Glutamatergic neuron (in vitro differentiated cells): ENCODE measurements around the gene TIGD3. TPM values are rescaled to one million over a fixed set of nuclear protein-coding genes. Genes with fewer than 3 reads are reported as not detected.

ENCODE experiments used
- DNase-seq: peaks from one replicate; pipeline ENCODE4 v3.0.0; 2022
- H3K27ac Mint-ChIP-seq: one replicate; pipeline ENCODE4 v1.8.0; 2020; ENCODE audit warnings: mild to moderate bottlenecking, mixed read lengths, inconsistent platforms; ENCODE audit not compliant: unreplicated experiment
- H3K27me3 Mint-ChIP-seq: one replicate; pipeline ENCODE4 v1.8.0; 2020; ENCODE audit warnings: mild to moderate bottlenecking, moderate library complexity, mixed read lengths, inconsistent platforms; ENCODE audit not compliant: unreplicated experiment
- H3K36me3 Mint-ChIP-seq: one replicate; pipeline ENCODE4 v1.8.0; 2020; ENCODE audit warnings: mild to moderate bottlenecking, mixed read lengths, inconsistent platforms; ENCODE audit not compliant: unreplicated experiment
- H3K4me1 Mint-ChIP-seq: one replicate; pipeline ENCODE4 v1.8.0; 2020; ENCODE audit warnings: mild to moderate bottlenecking, low read depth, mixed read lengths, inconsistent platforms; ENCODE audit not compliant: unreplicated experiment
- H3K4me3 Mint-ChIP-seq: one replicate; pipeline ENCODE4 v1.8.0; 2020; ENCODE audit warnings: mild to moderate bottlenecking, mixed read lengths, inconsistent platforms; ENCODE audit not compliant: unreplicated experiment
- H3K9me3 Mint-ChIP-seq: one replicate; pipeline ENCODE4 v1.8.0; 2020; ENCODE audit warnings: mild to moderate bottlenecking, moderate library complexity, mixed read lengths, inconsistent platforms; ENCODE audit not compliant: unreplicated experiment
- total RNA-seq: library from RNA; stranded (reverse); fragmentation: NEBNext Ultra II Directional; extraction: Animal tissue kit (Norgen Biotek cat#: 25700); gene quantifications from one replicate; pipeline ENCODE4 v1.2.1, GENCODE V29; 2021; ENCODE audit not compliant: unreplicated experiment
- TF ChIP-seq, protein P1 (sequence below): fragments of 200-600 bp; sonication (generic); IDR thresholded peaks from one replicate; pipeline ENCODE4 v1.5.0; 2021; ENCODE audit not compliant: partially characterized antibody, unreplicated experiment

The TIGD3 gene
- total RNA-seq, 1 donor from 2014 or later: 3.8 TPM

DNA sequence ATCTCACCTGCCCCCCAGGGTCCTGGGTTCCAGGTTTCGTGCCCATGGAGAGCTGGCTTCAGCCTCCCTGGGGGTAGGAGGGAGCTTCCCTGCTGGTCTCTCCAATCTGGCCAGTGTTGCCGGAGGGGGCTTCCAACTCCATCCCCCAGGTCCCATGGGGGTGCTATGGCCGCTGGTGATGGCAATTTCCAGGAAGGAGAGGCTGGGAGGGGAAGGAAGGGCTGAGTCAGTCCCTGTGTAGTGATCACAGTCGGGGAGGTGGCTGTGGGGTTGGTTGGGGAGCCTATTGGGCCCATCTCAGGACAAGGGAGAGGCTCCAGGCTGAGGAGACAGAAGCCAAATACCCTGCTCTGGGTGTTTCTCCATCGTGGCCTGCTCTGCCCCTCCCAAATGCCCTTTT lies 45.5 kb upstream of the TIGD3 start:
- Mint-ChIP-seq H3K27ac (no peak overlapping the region), H3K4me3 (no peak overlapping the region), H3K36me3 (no peaks in the 10 kb centered on the region), H3K9me3 (peaks cover 1% of the 10 kb centered on the region), H3K27me3 (peaks cover 11% of the 10 kb centered on the region), H3K4me1 (peaks cover 22% of the 10 kb centered on the region)
- TF ChIP-seq, protein P1, sequence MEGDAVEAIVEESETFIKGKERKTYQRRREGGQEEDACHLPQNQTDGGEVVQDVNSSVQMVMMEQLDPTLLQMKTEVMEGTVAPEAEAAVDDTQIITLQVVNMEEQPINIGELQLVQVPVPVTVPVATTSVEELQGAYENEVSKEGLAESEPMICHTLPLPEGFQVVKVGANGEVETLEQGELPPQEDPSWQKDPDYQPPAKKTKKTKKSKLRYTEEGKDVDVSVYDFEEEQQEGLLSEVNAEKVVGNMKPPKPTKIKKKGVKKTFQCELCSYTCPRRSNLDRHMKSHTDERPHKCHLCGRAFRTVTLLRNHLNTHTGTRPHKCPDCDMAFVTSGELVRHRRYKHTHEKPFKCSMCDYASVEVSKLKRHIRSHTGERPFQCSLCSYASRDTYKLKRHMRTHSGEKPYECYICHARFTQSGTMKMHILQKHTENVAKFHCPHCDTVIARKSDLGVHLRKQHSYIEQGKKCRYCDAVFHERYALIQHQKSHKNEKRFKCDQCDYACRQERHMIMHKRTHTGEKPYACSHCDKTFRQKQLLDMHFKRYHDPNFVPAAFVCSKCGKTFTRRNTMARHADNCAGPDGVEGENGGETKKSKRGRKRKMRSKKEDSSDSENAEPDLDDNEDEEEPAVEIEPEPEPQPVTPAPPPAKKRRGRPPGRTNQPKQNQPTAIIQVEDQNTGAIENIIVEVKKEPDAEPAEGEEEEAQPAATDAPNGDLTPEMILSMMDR: no peak
- DNase-seq: peak; percentile 48

DNA sequence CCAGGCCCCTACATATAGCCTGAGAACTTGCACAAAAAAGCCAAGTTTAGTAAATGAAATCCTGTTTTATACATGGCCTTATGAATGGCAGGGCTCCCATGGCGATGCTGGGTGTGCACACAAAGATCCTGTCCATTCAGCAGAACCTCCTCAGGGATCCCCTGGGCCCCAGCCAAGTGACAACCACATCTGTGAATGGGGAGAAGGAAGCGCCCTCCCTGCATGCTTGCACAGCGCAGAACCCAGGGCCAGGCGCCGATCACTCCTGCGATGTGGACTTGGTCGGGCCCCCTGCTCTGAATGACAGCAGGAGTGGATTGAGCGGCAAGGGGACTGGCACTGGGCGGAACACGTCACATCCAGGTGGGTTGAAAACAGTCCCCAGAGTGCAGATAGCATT lies 44.3 kb upstream of the TIGD3 start:
- no peaks in the 10 kb centered on the region for H3K36me3 Mint-ChIP-seq
- no peak overlapping the region for H3K4me3 Mint-ChIP-seq
- peaks cover 22% of the 10 kb centered on the region for H3K4me1 Mint-ChIP-seq
- TF ChIP-seq, protein P1: no peak
- H3K9me3 Mint-ChIP-seq: peaks cover 3% of the 10 kb centered on the region
- no peak overlapping the region for H3K27ac Mint-ChIP-seq
- no peak for DNase-seq
- peaks cover 11% of the 10 kb centered on the region for H3K27me3 Mint-ChIP-seq

DNA sequence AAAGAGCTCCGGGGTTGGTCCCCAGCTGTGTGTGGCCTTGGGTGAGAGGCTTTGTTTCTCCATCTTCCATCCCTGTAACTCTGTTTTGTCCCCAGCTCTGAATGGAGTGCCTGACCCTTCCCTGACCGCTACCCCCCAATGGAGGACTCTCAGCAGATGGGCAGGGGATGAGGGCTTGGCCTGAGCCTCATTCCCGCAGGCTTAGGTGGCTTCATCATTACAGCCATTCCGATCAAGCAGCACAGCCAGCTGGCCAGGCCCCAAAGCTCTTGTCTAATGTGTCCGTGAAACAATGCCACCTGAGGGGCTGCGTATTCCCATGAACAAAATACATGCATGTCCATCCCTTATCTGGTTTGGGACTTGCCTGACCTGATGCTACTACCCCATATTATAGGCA lies 43.8 kb upstream of the TIGD3 start:
- Mint-ChIP-seq H3K4me3 (peak overlapping the region; percentile 42), H3K36me3 (no peaks in the 10 kb centered on the region), H3K27me3 (peaks cover 11% of the 10 kb centered on the region), H3K27ac (peak overlapping the region; percentile 70), H3K9me3 (peaks cover 3% of the 10 kb centered on the region), H3K4me1 (peaks cover 21% of the 10 kb centered on the region)
- DNase-seq: peak; percentile 40
- TF ChIP-seq, protein P1: no peak

DNA sequence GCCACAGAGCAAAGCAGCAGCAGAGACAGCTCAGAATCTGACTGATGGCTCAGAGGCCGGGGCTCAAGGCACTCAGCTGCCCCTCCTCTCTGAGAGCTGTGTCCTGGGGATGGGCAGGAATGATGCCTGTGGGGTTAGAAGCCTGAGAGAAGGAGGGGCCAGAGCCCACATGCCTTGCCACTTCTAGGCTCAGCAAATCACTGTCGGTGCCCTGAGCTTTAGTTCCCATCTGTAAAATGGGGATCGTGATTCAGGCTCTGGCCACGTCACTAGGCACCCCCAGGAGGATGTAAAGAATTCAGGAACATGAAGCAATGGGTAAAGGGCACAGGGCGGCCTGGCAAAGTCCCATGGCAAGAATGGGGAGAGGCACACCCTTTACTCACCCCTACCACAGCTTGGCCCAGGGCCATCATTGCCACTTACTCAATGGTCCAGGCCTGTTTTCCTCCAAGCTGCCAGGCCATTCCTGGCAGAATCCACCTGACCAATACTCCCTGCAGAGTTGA lies 43.3 kb upstream of the TIGD3 start:
- TF ChIP-seq, protein P1: no peak
- Mint-ChIP-seq H3K27ac (peak overlapping the region; percentile 70), H3K27me3 (peaks cover 14% of the 10 kb centered on the region), H3K9me3 (peaks cover 3% of the 10 kb centered on the region), H3K36me3 (no peaks in the 10 kb centered on the region), H3K4me3 (peak overlapping the region; percentile 42), H3K4me1 (peaks cover 24% of the 10 kb centered on the region)
- DNase-seq: no peak

DNA sequence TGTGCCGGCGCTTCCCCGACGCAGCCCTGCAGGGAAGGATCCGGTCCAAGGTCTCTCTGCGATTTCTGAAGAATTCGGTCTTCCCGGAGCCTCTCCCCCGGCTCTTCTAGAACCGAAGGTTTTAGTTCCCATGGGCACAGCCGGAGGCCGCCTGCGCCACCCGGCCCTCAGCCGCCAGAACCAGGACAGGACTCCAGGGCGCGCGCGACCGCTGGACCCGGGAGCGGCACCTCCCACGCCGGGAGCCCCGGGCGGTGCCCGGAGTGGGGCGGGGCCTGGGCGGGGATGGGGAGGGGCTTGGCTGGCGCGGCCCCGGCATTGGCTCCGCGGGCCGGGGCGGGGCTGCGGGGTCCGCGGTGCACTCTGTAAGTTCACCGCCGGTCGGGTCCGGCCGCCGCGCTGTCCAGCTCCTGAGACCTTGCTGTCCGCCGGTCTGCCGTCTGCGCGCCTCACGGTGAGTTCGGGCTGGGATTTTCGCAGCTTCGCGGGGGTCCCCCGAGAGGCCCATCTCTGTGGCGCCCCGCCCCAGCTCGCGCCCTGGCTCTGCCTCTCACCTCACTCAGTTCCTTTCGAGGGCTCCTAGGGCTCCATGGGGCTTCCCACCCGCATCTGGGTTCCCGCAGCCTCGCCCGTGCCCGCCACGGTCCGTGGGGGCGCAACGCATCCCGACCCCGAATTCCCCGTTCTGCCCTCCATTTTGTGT lies 39.9 kb upstream of the TIGD3 start, which contains the start of gene CDC42EP2:
CDC42EP2 (plus strand) TSS at position 366 of the 703 bp plus-strand sequence. CDS start 6,033 bp downstream, outside the sequence.
- Mint-ChIP-seq H3K9me3 (peaks cover 2% of the 10 kb centered on the region), H3K27ac (peak within 1 kb of the TSS; percentile 70), H3K27me3 (peaks cover 12% of the 10 kb centered on the region), H3K36me3 (no peaks in the 10 kb centered on the region), H3K4me3 (peak within 1 kb of the TSS; percentile 96), H3K4me1 (peaks cover 19% of the 10 kb centered on the region)
- DNase-seq: peak; percentile 88
- TF ChIP-seq, protein P1: no peak
